ENCODE results near the gene KCNMB2.

Gene KCNMB2

GRCh38 chr3:178568911-178569310, 32.7 kb downstream of the KCNMB2 start:
- DNase-seq (ENCODE audit: low read depth in 2 of 2), result no peak

- DNase-seq (ENCODE audit: low read depth in 2 of 2), result no peak
Measured at GRCh38 chr3:178569826-178570225, 33.6 kb downstream of the KCNMB2 start.

GRCh38 chr3:178583963-178584575, 47.8 kb downstream of the KCNMB2 start:
- DNase-seq (ENCODE audit: low read depth in 2 of 2), result no peak

GRCh38 chr3:178584722-178585380, 48.6 kb downstream of the KCNMB2 start:
- DNase-seq (ENCODE audit: low read depth in 2 of 2), result no peak

- no peak for DNase-seq (ENCODE audit: low read depth in 2 of 2)
Measured at GRCh38 chr3:178585454-178585853, 49.2 kb downstream of the KCNMB2 start.

GRCh38 chr3:178586076-178586475, 49.8 kb downstream of the KCNMB2 start:
- no peak for DNase-seq (ENCODE audit: low read depth in 2 of 2)

- no peak for DNase-seq (ENCODE audit: low read depth in 2 of 2)
Measured at GRCh38 chr3:178588628-178589027, 52.4 kb downstream of the KCNMB2 start.

- DNase-seq (ENCODE audit: low read depth in 2 of 2), result no peak
Measured at GRCh38 chr3:178593786-178594185, 57.5 kb downstream of the KCNMB2 start.

GRCh38 chr3:178597371-178597770, 61.1 kb downstream of the KCNMB2 start:
- DNase-seq (ENCODE audit: low read depth in 2 of 2), result no peak

GRCh38 chr3:178602856-178603255, 66.6 kb downstream of the KCNMB2 start:
- DNase-seq (ENCODE audit: low read depth in 2 of 2), result no peak

GRCh38 chr3:178603735-178604134, 67.5 kb downstream of the KCNMB2 start:
- DNase-seq (ENCODE audit: low read depth in 2 of 2), result no peak

GRCh38 chr3:178618197-178618596, 82.0 kb downstream of the KCNMB2 start:
- DNase-seq (ENCODE audit: low read depth in 2 of 2), result no peak

- DNase-seq (ENCODE audit: low read depth in 2 of 2), result no peak
Measured at GRCh38 chr3:178618896-178619295, 82.7 kb downstream of the KCNMB2 start.

- no peak for DNase-seq (ENCODE audit: low read depth in 2 of 2)
Measured at GRCh38 chr3:178623666-178624255, 87.5 kb downstream of the KCNMB2 start.

GRCh38 chr3:178624276-178624675, 88.0 kb downstream of the KCNMB2 start:
- DNase-seq (ENCODE audit: low read depth in 2 of 2), result no peak

- DNase-seq (ENCODE audit: low read depth in 2 of 2), result no peak
Measured at GRCh38 chr3:178625053-178625600, 88.9 kb downstream of the KCNMB2 start.

- DNase-seq (ENCODE audit: low read depth in 2 of 2), result no peak
Measured at GRCh38 chr3:178628037-178628436, 91.8 kb downstream of the KCNMB2 start.

- DNase-seq (ENCODE audit: low read depth in 2 of 2), result no peak
Measured at GRCh38 chr3:178629430-178630178, 93.4 kb downstream of the KCNMB2 start.

GRCh38 chr3:178631950-178632349, 95.7 kb downstream of the KCNMB2 start:
- DNase-seq (ENCODE audit: low read depth in 2 of 2), result no peak

- no peak for DNase-seq (ENCODE audit: low read depth in 2 of 2)
Measured at GRCh38 chr3:178634975-178635374, 98.7 kb downstream of the KCNMB2 start.

- no peak for DNase-seq (ENCODE audit: low read depth in 2 of 2)
Measured at GRCh38 chr3:178637802-178638201, 101.6 kb downstream of the KCNMB2 start.

GRCh38 chr3:178645503-178645902, 109.3 kb downstream of the KCNMB2 start:
- no peak for DNase-seq (ENCODE audit: low read depth in 2 of 2)
